Body of pancreas (tissue), 4 donors: ENCODE data around the gene ATF3. TPM values are rescaled to one million over a fixed set of nuclear protein-coding genes. Genes with fewer than 3 reads are reported as not detected.
"Not testable (repeated sequence)": the region's sequence is repeated elsewhere in the genome, so short reads cannot be mapped to it uniquely, and the experiment has no call there.

ENCODE experiments used
- ATAC-seq: fragments of 150-250 bp; one replicate; pipeline ENCODE4 v1.9.1; 2016
- DNase-seq, 4 donors: peaks; one replicate each; pipeline ENCODE4 v3.0.0-alpha.2; 2019
- H3K27ac ChIP-seq, 4 donors: fragments of 200-600 bp; sonication (generic); 1 replicate in 3 of 4; 2 replicates in 1 of 4; pipeline versions ENCODE4 v1.5.1 to v1.6.1; 2016 to 2019; ENCODE audit warnings: mild to moderate bottlenecking in 1 of 4, mixed read lengths in 1 of 4, moderate library complexity in 1 of 4
- H3K27me3 ChIP-seq, 2 donors: fragments of 200-600 bp; sonication (generic); one replicate each; pipeline ENCODE4 v1.6.0; 2016; ENCODE audit warnings: mild to moderate bottlenecking in 1 of 2
- H3K36me3 ChIP-seq, 2 donors: fragments of 200-600 bp; sonication (generic); replicated peaks in 1 of 2; 2 replicates each; pipeline ENCODE4 v1.5.1; 2016; ENCODE audit warnings: low read depth in 2 of 2; ENCODE audit not compliant: insufficient read depth in 1 of 2
- H3K4me1 ChIP-seq: fragments of 200-600 bp; sonication (generic); one replicate; pipeline ENCODE4 v1.6.0; 2016
- H3K4me3 ChIP-seq, 2 donors: fragments of 200-600 bp; sonication (generic); 1 replicate in 1 of 2; 2 replicates in 1 of 2; pipeline ENCODE4 v1.5.1; 2016 to 2019
- H3K9me3 ChIP-seq, 3 donors: fragments of 200-600 bp; sonication (generic); 1 replicate in 2 of 3; 2 replicates in 1 of 3; pipeline ENCODE4 v1.5.1; 2016
- POLR2A ChIP-seq, 3 donors: fragments of 450-650 bp; IDR thresholded peaks; one replicate each; pipeline ENCODE4 v1.6.1; 2016; ENCODE audit warnings: antibody characterized with exemption in 3 of 3, mild to moderate bottlenecking in 2 of 3
- WGBS, 2 donors: methylation state at CpG; one replicate each; pipeline ENCODE4 v1.1.5; 2017; 5-methylcytosine and 5-hydroxymethylcytosine counted together
- intact Hi-C: fragments of 100-400 bp; cut with DNase I; formaldehyde crosslinking; loops from one replicate; pipeline ENCODE4 v1.15.1; 2023
- total RNA-seq, 2 donors: library from RNA; depleted of rRNA; stranded (reverse); fragments of >200 nt; gene quantifications; one replicate each; pipeline ENCODE4 v1.1.0, GENCODE V29; 2016
- TF ChIP-seq, protein P1 (sequence below), 7 experiments: fragments of 450-650 bp in 4 of 7; fragments of 200-600 bp in 3 of 7; sonication (generic) in 3 of 7; IDR thresholded peaks; one replicate each; pipeline ENCODE4 v1.5.1; 2016 to 2019; ENCODE audit warnings: antibody characterized with exemption in 7 of 7

ATF3 gene
- total RNA-seq, 2 donors from 2014 or later = 8.6 to 27.0 TPM

DNA sequence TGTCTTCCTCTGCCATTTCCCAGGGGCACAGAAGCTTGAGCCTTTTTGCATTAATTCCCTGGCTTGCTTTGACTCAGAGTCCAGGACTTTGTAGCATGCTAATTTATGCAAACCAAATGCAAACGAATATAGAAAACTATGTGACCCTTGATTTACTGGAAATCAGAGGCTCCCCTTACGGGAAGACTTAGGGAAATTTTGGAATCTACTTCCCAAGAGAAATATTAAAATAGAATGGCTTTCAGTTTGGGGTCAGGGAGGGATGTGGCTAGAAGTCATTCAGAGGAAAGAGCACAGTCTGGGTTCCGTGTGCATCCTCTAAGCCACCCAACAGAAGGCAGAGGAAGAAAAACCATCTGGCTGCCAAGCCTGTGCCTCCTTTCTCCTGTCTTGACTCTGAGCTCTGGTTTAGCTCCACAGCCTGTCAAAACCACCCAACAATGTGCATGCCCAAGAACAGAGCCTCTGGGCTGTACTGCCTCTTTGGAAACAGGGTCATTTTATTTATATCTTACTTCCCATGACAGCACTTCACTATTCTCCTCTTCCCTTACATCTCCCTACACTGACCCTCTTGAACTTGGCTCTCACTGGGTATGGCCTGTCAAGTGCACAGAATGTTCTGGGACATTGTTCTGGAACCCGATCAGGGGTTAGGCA, 30.1 kb downstream of the ATF3 start:
- ATAC-seq (no peak), DNase-seq (peak in 1 of 4 donors; percentile 25)
- peak overlapping the region in 2 of 4 donors; percentile 4 to 36 for H3K27ac ChIP-seq
- intact Hi-C loops = no loop called here
- no peaks in the 10 kb centered on the region for H3K27me3 ChIP-seq
- H3K4me3 ChIP-seq = no peak overlapping the region
- no peaks in the 10 kb centered on the region for H3K4me1 ChIP-seq
- 36 to 53% methylated on average over 4 of the region's 4 CpGs for WGBS, 2 donors
- no peak for TF ChIP-seq POLR2A (IDR thresholded peaks at IDR 0.05)
- TF ChIP-seq, protein P1, sequence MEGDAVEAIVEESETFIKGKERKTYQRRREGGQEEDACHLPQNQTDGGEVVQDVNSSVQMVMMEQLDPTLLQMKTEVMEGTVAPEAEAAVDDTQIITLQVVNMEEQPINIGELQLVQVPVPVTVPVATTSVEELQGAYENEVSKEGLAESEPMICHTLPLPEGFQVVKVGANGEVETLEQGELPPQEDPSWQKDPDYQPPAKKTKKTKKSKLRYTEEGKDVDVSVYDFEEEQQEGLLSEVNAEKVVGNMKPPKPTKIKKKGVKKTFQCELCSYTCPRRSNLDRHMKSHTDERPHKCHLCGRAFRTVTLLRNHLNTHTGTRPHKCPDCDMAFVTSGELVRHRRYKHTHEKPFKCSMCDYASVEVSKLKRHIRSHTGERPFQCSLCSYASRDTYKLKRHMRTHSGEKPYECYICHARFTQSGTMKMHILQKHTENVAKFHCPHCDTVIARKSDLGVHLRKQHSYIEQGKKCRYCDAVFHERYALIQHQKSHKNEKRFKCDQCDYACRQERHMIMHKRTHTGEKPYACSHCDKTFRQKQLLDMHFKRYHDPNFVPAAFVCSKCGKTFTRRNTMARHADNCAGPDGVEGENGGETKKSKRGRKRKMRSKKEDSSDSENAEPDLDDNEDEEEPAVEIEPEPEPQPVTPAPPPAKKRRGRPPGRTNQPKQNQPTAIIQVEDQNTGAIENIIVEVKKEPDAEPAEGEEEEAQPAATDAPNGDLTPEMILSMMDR (IDR thresholded peaks at IDR 0.05) = no peak
- H3K36me3 ChIP-seq = no peaks in the 10 kb centered on the region
- H3K9me3 ChIP-seq = no peaks in the 10 kb centered on the region

DNA sequence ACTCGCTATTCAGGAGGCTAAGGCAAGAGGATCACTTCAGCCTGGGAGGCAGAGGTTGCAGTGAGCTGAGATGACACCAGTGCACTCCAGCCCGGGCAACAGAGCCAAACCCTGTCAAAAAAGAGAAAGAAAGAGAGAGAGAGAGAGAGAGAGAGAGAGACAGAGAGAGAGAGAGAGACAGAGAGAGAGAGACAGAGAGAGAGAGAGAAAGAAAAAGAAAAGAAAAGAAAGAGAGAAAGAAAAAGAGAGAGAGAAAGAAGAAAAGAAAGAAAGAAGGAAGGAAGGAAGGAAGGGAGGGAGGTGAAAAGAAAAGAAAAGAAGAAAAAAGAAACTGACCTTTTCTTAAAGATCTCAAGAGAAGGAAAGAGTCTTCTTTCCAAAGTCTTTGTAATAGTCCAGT, 31.0 kb downstream of the ATF3 start:
- ATAC-seq, H3K27ac ChIP-seq, intact Hi-C loops, H3K4me3 ChIP-seq, H3K4me1 ChIP-seq, H3K36me3 ChIP-seq, DNase-seq, H3K27me3 ChIP-seq, H3K9me3 ChIP-seq: not testable (repeated sequence)
- WGBS, 2 donors = 78 to 92% methylated on average over 2 of the region's 2 CpGs

DNA sequence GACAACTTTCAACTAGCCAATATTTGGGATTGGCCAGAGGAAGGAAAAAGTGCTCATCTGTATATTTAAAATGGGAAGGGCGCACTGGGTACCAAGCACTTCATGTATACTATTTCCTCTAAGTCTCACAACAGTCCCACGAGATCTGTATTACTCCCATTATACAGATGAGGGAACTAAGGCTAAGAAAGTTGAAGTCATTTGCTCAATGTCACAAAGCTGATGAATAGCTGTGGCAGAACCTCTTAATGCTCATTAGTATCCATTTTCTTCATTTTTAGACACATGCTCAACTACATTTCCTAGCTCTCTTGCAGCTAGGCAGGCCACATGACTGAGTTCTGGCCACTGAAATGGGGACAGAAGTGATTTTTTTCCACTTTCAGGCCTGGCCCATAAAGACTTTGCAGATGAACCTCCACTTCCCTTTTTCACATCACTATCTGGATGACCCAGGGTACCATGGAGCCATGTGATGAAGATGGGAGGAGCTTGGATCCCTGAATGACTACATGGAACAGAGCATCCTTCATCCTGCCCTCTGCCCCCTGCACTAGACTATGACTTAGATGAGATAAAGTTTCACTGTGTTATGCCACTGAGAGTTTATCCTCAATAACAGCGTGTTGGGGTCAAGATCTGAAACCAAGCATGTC, 31.8 kb downstream of the ATF3 start:
- DNase-seq (no peak), ATAC-seq (no peak)
- no peak for TF ChIP-seq POLR2A (IDR thresholded peaks at IDR 0.05)
- TF ChIP-seq, protein P1 (IDR thresholded peaks at IDR 0.05) = no peak
- Histone ChIP-seq H3K36me3 (no peaks in the 10 kb centered on the region), H3K4me3 (no peak overlapping the region), H3K4me1 (no peaks in the 10 kb centered on the region), H3K27me3 (no peaks in the 10 kb centered on the region), H3K9me3 (no peaks in the 10 kb centered on the region), H3K27ac (no peak overlapping the region)
- intact Hi-C loops = no loop called here
- WGBS, 2 donors = 94 to 95% methylated on average over 3 of the region's 3 CpGs

DNA sequence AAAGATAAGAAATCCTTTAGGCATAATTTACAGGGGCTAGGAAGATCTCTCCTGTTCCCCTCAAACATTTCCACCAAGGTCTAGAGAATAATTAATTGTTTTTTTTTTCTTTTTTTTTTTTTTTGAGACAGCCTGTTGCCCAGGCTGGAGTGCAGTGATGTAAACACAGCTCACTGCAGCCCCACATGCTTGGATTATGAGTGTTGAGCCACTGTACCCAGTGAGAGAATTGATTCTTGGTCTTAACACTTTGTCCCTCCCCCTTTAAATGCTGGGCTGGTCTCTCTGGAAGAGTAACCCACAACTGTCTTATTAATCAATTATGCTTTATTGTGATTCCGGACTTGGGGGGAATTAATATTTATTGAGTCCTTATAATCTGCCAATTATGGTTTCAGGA, 33.4 kb downstream of the ATF3 start:
- Histone ChIP-seq H3K9me3 (no peaks in the 10 kb centered on the region), H3K27ac (no peak overlapping the region), H3K27me3 (no peaks in the 10 kb centered on the region), H3K4me3 (no peak overlapping the region), H3K36me3 (no peaks in the 10 kb centered on the region), H3K4me1 (no peaks in the 10 kb centered on the region)
- DNase-seq (no peak), ATAC-seq (no peak)
- no peak for TF ChIP-seq POLR2A (IDR thresholded peaks at IDR 0.05)
- TF ChIP-seq, protein P1 (IDR thresholded peaks at IDR 0.05) = no peak
- intact Hi-C loops = no loop called here
- WGBS, 2 donors = 35 to 46% methylated on average over 1 of the region's 1 CpG

DNA sequence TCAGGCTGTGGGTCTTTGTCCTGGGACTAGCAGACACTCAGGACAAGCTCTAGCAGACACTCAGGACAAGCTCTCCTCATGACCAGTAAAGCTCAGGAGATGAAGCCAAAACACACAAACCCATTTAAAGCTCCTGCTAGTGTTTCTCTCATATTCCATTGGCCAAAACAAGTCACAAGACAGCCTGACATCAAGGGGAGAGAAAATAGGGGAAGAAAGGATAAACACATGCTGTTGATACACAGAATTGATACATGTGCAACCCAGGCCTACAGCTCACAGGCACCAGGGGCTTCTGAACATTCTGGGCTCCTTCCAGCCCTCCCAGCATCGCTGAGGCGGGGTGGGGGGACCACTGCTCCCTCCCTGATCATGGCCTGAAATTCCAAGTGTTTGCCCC, 35.3 kb downstream of the ATF3 start:
- no peaks in the 10 kb centered on the region for H3K9me3 ChIP-seq
- WGBS, 2 donors = 71 to 100% methylated on average over 1 to 2 of the region's 2 CpGs
- TF ChIP-seq POLR2A (IDR thresholded peaks at IDR 0.05) = no peak
- TF ChIP-seq, protein P1 (IDR thresholded peaks at IDR 0.05) = no peak
- ATAC-seq = no peak
- H3K27me3 ChIP-seq = no peaks in the 10 kb centered on the region
- intact Hi-C loops = no loop called here
- no peaks in the 10 kb centered on the region for H3K4me1 ChIP-seq
- no peak overlapping the region for H3K4me3 ChIP-seq
- no peak overlapping the region for H3K27ac ChIP-seq
- no peak for DNase-seq
- H3K36me3 ChIP-seq = no peaks in the 10 kb centered on the region
